GM12874 (cell line): ENCODE results near the gene RPTOR.

Experiments
- TF ChIP-seq, protein P1 (sequence below): IDR thresholded peaks from 2 replicates; pipeline ENCODE4 v1.5.1; 2011; ENCODE audit warnings: low read depth, mild to moderate bottlenecking, control low read depth, low read length, moderate library complexity; ENCODE audit not compliant: insufficient read depth

Gene RPTOR

GRCh38 chr17:80694085-80694991, 149.7 kb downstream of the RPTOR start:
- TF ChIP-seq, protein P1, sequence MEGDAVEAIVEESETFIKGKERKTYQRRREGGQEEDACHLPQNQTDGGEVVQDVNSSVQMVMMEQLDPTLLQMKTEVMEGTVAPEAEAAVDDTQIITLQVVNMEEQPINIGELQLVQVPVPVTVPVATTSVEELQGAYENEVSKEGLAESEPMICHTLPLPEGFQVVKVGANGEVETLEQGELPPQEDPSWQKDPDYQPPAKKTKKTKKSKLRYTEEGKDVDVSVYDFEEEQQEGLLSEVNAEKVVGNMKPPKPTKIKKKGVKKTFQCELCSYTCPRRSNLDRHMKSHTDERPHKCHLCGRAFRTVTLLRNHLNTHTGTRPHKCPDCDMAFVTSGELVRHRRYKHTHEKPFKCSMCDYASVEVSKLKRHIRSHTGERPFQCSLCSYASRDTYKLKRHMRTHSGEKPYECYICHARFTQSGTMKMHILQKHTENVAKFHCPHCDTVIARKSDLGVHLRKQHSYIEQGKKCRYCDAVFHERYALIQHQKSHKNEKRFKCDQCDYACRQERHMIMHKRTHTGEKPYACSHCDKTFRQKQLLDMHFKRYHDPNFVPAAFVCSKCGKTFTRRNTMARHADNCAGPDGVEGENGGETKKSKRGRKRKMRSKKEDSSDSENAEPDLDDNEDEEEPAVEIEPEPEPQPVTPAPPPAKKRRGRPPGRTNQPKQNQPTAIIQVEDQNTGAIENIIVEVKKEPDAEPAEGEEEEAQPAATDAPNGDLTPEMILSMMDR: no peak

DNA sequence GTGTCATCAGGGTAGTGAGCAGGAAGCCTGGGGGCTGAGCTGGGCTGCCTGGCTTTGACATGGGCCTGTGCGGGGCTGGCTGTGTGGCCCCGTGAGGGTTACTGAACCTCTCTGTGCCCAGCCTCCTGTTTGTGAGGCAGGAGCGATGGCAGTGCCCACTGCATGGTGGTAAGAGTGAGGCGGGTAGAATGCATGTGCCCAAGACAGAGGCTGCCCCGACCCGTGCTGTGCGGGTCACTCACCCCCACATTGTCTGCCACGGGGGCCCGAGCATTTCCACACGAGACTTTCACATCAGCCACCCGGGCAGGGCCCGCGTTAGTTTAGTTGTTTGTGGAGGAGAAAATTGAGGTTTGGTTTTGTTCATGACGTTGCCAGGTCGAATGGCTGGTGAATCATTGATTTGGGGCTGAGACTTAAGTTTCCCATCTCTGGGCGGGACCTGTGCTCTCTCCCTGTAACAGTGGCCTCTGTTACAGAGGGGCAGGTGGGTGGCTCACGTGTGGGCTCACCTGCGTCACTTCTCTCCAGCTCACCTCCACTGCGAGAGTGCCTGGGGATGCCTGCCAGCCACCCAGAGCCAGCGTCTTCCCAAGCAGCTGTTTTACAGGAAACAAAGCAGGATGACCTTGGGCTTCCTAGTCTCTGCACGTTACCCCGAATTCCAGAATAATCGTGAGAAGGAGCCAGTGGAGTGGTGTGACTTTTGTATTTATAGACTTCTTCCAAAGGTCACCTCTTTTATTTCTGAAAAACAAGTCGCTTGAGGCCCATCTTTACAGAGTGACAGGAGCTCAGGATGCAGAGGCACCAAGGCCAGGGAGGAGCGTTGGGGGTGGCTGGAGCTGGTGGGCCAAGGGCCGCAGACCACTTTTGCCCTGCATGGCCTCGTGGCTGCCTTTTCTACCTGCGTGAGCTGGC, 150.6 kb downstream of the RPTOR start:
- TF ChIP-seq, protein P1: no peak

DNA sequence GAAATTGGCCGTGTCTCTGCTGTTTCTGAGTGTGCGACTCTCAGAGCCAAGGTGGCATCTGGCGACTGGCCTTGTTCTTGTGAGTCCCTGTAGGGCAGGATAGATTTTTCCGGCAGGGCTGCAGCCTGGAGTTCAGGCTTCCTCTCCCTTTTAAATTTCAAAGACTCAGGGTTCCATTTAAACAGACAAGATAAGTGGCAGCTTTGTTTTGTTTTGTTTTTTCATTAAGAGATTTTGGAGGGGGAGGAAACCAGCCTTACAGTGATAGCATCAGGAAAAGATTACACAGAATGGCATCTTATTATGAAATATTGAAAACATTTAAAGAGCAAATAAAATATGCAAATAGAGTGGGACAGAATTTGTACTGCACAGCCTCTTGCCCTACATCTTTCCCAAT, 151.3 kb downstream of the RPTOR start:
- TF ChIP-seq, protein P1: no peak

DNA sequence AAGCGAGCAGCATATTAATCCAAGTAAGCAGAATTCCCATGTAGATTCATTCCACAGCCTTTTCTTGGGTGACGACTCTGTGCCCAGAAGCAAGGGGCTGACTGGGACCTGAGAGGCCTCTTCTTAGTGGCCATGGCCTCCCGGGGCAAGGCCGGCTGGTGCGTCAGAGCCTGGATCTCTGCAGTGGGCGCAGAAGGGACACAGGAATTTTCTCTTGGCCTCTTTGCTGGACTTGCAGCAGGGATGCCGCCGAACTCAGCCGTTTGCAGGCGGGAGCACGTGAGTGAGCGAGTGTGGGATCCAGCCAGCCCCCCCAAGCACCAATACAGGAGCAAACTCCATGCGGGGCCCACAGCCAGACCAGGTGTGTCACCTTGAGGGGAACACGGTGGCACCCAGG, 151.8 kb downstream of the RPTOR start:
- TF ChIP-seq, protein P1: no peak

DNA sequence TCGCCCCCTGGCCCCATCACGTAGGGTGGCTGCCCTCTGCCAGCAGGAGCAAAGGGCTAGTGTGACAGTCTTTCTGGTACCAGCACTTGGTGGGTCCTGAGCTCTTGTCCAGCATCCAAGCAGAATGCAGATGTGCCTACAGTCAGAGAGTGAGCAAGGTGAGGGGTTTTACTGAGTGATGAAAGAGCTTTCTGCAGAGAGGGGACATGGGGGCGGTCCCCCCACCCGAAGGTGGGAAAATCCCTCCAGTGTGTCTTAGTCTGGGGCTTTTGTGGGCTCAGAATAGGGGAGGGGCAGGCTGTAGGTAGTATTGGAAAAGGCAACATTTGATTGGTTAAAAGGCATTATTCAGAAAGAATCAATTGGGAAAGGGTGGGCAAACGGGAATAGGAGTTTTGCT, 152.3 kb downstream of the RPTOR start:
- TF ChIP-seq, protein P1: no peak

GRCh38 chr17:80698297-80698696, 153.7 kb downstream of the RPTOR start:
- TF ChIP-seq, protein P1: no peak

DNA sequence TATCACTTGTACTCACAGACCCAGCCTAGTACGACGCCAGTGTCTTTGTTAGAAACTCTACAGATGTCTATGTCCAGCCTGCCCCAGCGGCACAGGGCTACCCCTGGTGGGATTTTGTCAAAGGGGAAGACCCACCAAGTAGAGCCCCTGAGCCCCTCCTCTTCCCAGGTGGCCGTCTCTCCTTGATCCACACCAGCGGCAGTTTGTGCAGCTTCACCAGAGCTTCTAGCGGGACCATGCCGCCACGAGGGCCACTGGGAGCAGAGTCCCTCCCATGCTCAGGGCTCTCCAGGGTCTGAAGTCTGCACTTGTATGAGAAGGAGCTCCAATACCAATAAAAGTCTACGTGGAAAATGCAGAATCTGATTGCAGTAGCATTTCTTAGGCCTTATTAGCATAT, 157.1 kb downstream of the RPTOR start:
- TF ChIP-seq, protein P1: no peak
